HG02571 (cell line): ENCODE results near the gene PRM1.
"Not testable (repeated sequence)": the region's sequence is repeated elsewhere in the genome, so short reads cannot be mapped to it uniquely, and the experiment has no call there.

Experiments used
- ATAC-seq: cut with Tn5 transposase; IDR thresholded peaks from one replicate; pipeline ENCODE4 v1.9.1; 2021; ENCODE audit warnings: mild to moderate bottlenecking, moderate library complexity; ENCODE audit not compliant: unreplicated experiment

The PRM1 gene

DNA sequence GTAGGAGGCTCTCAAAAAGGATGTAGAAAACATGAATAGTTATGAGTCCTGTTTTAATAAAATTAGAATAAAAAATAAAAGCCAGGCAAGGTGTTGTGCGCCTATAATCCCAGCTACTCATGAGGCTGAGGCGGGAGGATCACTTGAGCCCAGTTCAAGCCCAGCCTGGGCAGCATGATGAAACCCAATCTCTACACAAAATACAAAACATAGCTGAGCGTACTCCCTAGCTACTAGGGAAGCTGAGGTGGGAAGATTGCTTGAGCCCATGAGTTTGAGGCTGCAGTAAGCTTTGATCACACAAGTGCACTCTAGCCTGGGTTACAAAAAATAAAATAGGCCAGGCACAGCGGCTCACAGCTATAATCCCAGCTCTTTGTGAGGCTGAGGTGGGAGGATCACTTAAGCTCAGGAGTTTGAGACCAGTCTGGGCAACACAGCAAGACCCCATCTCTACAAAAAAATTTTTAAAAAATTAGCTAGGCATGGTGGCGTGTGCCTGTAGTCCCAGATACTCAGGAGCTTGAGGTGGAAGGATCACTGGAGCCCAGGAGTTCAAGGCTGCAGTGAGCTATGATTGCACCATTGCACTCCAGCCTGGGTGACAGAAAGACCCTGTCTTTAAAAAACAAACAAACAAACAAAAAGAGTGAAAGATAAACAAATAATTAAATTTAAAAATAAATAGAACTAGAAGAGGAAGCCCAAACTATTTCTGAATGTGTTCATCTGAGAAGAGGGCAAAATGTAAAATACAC lies 17.2 kb upstream of the PRM1 start:
- no peak for ATAC-seq

DNA sequence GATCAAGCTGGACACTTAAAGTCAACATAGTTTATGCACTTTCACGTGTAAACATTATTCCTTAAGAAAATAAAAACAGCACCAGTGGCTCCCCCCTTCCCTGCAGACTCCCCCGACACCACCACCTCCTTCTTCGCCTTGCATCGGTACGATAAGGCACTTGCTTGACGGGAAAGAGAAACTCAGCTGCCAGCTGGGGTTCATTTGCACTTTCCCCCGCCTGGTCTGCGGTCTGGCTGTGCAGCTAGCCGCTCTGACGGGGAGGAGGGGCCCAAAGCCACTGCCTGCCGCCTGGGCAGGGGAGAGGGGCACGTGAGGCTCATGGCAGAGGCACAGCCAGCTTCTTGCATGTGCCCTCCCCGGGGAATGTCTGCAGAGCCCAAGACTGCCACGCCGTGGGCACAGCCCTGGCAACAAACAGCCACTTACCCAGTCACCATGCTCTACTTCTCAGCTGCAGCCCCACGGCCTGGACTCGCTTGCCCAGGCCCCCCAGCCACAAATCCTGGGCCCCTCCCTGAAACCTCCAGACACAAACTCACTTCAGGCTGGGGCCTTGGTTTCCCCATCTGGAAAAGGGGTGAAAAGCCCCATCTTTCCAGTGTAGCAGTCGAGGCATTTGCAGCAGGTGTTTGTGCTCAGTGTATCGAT lies 16.5 kb upstream of the PRM1 start:
- peak; percentile 66 for ATAC-seq

DNA sequence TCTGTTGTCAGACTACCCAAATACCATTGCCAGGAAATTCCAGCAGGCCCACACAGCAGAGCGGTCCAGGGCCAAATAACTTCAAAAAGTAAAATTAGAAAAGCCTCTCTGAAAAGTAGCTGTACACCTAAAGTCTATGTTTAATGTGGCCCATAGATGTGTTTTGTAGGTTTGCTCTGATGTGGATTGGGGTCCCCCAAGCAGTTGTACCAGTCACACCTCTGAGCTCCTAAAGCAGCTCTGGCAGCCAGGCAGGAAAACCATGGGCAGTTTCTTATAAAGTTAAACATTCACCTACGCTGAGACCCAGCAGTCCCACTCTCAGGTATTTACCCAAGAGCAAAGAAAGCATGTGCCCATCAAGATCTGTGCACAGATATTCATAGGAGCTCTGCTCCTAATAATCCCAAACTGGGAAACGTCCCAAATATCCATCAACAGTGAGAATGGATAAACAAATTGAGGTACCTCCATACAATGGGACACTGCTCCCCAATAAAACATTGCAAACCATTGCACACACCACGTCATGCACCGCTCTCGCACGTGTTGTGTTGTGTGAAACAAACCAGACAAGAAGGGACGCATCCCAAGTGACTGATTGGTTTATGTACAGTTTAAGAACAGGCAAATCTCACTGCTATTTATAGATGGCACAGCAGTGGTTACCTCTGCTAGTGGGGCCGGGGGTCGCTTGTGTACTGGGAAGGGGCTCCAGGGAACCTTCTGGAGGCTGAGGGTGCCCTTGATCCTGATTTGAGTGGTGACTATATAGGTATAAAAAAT lies 15.8 kb upstream of the PRM1 start:
- no peak for ATAC-seq

DNA sequence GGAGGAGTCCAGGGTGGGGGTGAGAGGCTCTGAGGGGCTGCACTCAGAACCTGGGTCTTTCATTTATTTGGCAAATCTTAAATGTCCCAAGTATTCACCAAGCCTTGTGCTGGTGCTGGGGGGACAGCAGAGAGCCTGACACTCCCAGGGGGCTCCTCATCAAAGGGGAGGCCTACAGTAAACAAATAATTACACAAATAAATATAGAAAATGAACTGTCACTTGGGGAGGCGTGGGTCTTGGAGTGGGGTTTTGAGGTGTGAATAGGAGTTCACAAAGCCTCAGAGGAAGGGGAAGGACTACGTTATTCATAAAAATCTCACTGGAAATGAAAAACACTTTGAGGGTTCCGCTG lies 15.2 kb upstream of the PRM1 start:
- ATAC-seq = no peak

DNA sequence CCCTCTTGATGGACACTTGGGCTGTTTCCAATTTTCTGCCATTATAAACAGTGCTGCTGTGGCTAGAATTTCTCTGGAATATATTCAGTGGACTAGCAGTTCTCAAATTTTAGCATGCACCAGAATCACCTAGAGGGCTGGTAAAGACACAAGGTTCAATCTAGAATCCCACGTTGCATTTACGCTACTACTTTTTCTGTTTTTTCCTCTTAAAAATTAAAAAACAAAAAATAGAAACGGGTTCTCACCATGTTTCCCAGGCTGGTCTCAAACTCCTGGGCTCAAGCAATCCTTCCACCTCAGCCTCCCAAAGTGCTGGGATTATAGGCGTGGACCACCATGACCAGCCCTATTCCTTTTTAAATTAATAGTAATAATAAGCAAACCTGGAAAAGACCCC lies 14.5 kb upstream of the PRM1 start:
- no peak for ATAC-seq

DNA sequence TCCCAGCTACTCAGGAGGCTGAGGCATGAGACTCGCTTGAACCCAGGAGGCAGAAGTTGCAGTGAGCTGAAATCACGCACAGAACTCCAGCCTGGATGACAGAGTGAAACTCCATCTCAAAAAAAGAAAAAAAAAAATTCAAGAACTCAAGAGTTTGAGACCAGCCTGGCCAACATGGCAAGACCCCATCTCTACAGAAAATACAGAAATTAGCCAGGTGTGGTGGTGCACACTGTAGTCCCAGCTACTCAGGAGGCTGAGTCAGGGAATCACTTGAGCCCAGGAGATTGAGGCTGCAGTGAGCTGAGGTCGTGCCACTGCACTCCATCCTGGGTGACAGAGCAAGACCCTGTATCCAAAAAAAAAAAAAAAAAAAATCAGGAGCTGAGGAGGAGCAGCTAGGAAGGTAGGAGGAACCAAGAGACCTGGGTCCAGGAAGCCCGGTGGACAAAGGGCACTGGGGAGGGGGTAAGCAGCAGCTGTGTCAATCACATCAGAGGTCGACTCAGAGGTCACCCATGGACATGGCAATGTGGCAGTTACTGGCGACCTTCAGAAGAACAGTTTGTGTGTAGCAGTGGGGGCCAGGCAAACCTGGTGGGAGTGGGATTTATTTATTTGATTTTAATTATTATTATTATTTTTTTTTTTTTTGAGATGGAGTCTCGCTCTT lies 11.1 kb upstream of the PRM1 start:
- ATAC-seq = no peak

DNA sequence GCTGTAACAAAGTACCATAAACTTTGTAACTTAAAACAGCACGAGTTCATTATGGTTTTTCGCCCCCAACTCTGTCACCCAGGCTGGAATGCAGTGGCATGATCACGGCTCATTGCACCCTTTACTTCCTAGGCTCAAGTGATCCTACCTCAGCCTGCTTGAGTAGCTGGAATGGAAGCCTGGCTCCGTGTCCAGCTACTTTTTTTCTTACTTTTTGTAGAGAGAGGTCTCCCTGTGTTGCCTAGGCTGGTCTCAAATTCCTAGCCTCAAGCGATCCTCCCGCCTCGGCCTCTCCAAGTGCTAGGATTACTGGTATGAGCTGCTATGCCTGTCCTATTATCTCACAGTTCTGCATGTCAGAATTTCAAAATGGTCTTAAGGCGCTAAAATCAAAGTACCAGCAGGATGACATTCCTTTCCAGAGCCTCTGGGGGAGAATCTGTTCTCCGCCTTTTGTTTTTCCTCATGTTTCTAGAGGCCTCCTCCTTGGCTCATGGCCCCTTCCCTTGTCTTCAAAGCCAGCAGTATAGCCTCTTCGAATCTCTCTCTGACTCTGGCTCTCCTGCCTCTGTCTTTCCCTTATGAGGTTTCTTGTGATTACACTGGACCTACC lies 10.1 kb upstream of the PRM1 start:
- no peak for ATAC-seq

DNA sequence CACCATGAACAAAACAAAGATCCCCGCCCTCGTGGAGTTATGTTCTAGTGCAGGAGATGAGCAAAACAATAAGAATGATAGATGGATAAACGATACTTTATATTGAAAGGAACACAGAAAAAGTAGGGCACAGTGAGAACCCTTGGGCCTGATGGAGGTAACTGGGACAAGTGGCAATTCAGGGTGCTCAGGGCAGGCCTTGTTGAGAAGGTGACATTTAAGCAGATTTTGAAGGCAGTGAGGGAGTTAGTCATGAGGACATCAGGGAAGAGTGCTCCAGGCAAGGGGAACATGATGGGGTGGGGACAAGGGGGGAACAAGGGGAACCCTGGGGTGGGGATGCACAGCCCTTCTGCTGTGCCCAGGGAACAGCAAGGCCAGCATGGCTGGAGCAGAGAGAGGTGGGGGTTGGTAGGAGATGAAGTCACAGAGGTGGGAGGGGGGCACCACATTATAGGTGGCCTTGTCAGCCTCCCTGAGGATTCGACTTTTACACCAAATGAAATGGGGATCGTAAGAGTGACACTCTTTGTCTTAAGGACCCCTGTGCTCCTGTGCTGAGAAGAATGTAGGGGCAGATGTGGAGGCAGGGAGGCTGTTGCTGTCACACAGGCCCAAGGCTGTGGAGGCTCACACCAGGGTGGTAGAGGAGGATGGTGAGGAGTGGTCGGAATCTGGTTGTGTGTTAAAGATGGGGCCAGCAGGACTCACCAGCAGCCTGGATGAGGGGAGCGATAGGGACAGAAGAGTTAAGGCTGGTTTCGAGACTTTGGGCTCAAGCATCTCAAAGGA lies 9.2 kb upstream of the PRM1 start:
- ATAC-seq = no peak

DNA sequence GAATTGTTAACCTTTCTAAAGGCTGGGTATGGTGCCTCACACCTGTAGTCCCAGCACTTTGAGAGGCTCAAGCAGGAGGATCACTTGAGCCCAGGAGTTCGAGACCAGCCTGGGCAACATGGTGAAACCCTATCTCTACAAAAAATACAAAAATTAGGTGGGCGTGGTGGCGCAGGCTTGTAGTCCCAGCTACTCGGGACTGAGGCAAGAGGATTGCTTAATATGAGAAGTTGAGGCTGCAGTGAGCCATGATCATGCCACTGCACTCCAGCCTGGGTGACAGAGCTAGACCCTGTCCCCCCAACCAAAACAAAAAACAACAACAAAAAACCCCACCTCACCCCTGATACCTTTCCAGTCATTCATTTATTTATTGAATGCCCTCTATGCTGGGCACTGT lies 8.6 kb upstream of the PRM1 start:
- not testable (repeated sequence) for ATAC-seq

DNA sequence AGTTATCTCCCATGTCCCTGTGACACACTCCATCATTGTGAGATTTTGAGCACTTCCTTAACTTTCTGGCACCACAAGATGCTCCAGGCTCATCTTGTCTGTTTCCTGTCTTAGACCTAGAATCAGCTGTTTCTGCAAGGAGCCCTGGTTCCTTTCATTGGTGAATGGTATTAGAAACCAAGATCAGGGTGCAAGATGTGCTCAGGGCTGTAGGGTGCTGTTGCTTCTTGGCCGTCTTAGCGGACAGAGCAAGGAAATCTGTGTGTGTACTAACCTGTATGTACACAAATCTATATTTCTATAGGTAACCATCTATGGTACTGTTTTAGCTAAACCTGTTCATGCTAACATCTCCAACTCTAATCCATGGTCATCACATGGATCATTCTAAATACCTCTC lies 8.1 kb upstream of the PRM1 start:
- no peak for ATAC-seq

DNA sequence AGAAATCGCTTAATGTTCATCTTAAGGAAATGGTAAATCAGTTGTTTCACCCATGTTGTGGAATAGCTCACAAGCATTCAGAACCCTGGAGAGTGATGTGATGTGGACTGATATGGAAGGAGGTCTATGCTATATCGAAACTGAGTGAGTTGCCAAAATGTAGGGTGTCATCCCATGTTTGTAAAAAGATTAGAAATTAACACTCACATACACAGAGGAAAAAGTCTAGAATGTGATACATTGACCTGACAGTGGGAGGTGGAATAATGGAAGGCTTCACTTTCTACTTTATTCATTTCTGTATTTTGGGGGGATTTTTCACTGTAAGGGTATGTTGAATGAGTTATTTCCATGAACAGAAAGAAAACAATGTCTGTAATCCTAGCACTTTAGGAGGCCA lies 4.7 kb upstream of the PRM1 start:
- no peak for ATAC-seq

DNA sequence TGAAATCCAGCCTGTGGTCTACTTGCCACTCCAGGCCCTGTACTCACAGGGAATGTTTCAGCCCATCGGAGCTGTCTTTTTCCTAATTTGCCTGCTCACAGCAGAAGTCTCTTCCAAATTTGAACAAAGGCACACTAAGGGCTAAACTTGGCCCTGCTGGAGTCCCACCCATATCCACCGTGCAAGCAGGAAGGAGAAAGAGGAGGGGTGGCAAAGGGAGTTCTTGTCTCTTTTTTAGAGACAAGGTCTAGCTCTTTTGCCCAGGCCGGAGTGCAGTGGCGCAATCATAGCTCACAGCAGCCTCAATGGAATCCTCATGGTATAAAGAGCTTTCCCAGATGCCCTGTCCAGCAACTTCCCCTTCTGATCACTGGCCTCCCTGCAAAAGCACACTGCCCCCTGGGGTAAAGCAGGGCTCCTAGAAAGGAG lies 2.7 kb upstream of the PRM1 start:
- no peak for ATAC-seq

DNA sequence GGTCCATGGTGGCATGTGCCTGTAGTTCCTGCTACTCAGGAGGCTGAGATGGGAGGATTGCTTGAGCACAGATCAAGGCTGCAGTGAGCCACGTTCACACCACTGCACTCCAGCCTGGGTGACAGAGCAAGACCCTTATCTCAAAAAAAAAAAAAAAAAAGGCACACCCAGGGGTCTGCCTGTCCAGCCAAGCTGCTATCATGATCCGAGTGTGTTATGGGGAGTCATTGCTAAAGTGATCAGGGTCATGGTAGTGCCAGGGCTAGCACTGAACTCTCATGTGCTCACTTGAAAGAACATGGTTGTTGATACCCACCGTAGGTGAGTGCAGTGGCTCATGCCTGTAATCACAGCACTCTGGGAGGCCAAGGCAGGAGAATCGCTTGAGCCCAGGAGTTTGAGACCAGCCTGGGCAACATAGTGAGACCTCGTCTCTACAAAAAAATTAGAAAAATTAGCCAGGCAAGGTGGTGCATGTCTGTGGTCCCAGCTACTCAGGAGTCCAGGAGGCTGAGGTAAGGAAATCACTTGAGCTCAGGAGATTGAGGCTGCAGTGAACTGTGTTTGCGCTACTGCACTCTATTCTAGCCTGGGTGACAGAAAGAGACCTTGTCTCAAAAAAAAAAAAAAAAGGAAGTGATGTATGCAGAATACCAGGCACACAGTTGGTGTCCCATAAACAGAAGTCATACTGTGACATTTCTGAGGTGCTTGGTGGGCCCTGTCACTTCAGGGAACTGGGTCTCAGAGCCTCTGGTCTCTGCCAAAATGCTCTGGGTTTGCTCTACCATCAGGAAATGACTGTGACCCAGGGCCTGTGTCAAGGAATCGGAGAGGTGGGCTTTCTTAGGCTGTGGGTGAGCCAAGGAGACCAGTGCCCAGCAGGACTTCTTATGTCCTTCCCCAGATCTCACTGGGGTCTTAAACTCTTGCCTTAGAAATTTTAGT lies 2.2 kb downstream of the PRM1 start:
- ATAC-seq = no peak

DNA sequence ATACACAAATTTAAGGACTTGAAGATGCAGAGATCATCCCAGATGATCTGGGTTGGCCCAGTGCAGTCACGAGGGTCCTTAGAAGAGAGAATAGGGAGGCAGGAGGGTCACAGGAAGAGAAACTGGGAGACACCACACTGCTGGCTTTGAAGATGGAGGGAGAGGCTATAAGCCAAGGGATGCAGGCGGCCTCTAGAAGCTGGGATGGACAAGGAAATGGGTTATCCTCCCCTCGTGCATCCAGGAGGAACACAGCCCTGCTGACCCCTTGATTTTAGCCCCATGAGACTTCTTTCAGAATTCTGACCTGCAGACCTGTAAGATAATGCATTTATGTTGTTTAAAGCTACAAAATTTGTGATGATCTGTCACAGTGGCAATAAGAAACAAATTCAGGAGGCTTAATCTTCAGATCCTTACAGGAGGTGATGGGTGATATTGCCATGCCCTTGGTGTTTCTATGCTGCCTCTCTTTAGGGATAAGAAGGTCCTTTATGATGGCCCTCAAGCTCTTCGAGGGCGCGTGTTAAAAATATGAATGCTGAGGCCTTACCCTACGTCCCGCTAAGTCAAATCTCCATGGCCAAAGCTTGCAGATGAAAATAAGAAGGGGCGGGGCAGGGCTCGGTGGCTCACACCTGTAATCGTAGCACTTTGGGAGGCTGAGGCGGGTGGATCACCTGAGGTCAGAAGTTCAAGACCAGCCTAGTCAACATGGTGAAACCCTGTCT lies 3.4 kb downstream of the PRM1 start:
- ATAC-seq = no peak

DNA sequence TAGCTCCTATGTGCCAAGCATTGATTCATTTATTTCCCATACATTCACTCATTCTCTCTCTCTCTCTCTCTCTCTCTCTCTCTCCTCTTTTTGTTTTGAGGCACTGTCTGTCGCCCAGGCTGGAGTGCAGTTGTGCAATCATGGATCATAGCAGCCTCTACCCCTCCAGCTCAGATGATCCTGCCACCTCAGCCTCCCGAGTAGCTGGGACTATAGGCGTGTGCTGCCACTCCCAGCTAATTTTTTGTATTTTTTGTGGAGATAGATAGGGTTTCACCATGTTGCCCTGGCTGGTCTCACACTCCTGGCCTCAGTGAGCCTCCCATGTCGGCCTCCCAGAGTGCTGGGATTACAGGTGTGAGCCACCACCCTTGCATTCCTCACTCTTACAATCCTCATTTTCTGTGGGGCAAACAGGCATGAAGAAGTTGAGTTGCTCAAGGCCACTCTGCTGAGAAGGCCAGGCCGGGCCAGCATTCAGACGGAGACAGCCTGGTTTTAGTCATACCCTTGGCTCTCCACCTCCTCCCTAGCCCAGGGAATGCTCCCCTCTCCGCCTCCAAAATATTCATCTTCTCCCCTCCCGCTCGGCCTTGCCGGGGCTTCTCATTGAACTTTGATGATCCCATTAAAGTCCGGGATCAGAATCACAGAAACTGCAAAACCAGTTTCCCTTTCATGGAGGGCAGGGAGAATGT lies 4.1 kb downstream of the PRM1 start:
- no peak for ATAC-seq

DNA sequence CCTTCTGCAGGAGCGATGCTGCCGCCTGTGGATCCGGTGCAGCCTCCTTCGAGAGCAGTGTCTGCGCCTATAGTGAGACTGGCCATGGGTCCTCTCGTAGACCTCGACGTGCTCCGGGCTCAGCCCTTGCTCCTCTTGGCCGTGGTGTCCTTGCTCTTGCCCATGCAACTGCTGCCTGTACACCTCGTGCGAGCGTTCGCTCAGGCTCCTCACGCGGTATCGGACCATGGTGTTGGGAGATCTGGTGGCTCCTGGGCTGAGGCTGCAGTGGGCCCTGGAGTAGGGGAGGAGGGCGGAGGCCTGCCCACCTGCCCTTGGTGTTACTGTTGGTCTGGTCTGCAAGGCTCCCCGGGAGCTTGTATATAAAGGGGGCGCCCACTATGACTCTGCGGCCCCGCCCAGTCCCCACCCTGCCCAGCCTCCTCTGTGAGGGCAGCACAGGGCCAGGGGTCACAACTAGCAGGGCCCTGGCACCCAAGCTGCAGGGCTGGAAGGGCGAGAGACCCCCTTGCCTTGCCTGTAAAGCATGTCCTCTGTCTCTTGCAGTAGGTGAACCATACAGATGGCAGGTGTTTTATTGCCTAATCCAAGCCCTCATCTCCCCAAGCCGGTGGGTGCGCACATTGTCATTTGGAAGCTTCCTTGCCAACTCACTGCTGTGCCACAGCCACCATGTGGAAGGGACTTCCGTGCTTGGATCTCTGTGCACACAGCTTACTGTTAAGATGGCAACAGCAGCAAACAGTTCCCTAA lies 4.8 kb downstream of the PRM1 start, which contains the start of gene PRM2:
TSS of gene PRM2 (minus strand) at position 338 of the 753 bp plus-strand sequence. CDS start at position 228, 110 bp downstream.
- ATAC-seq = no peak

DNA sequence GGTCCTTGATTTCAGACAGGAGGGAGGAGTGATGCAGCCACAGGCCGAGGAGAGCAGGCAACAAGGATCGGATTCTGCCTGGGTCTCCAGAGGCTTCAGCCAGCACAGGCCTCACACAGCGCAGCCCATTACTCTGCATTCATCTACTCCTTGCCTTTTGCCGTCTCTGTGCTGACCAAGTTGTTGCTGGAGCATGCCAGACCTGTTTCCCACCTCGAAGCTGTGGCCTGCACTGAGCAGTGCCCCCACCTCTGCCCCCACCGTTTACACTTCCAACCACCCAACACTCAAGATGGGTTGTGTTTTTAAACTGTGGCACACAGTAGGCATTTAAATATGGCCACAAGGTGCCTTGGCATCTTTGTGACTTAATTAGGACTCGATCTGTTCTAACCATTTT lies 6.2 kb downstream of the PRM1 start:
- no peak for ATAC-seq
